ENCODE data around the gene SRGAP2C.
"Not testable (repeated sequence)": the region's sequence is repeated elsewhere in the genome, so short reads cannot be mapped to it uniquely, and the experiment has no call there.

The SRGAP2C gene

GRCh38 chr1:121332599-121333562 lies 148.1 kb downstream of the SRGAP2C start:
- DNase-seq (ENCODE audit: low read depth in 2 of 2): not testable (repeated sequence)

GRCh38 chr1:121337958-121338357 lies 153.2 kb downstream of the SRGAP2C start:
- DNase-seq (ENCODE audit: low read depth in 2 of 2): not testable (repeated sequence)

- DNase-seq (ENCODE audit: low read depth in 2 of 2): not testable (repeated sequence)
These were observed 154.8 kb downstream of the SRGAP2C start for GRCh38 chr1:121339611-121340010.

GRCh38 chr1:121343311-121343906 lies 158.6 kb downstream of the SRGAP2C start:
- DNase-seq (ENCODE audit: low read depth in 2 of 2): not testable (repeated sequence)

- DNase-seq (ENCODE audit: low read depth in 2 of 2): not testable (repeated sequence)
These were observed 159.6 kb downstream of the SRGAP2C start for GRCh38 chr1:121344355-121344754.

- not testable (repeated sequence) for DNase-seq (ENCODE audit: low read depth in 2 of 2)
These were observed 161.9 kb downstream of the SRGAP2C start for GRCh38 chr1:121346654-121347053.

GRCh38 chr1:121347476-121347875 lies 162.7 kb downstream of the SRGAP2C start:
- DNase-seq (ENCODE audit: low read depth in 2 of 2): not testable (repeated sequence)

GRCh38 chr1:121348115-121348514 lies 163.3 kb downstream of the SRGAP2C start:
- not testable (repeated sequence) for DNase-seq (ENCODE audit: low read depth in 2 of 2)

- DNase-seq (ENCODE audit: low read depth in 2 of 2): not testable (repeated sequence)
These were observed 164.7 kb downstream of the SRGAP2C start for GRCh38 chr1:121349332-121349967.

- not testable (repeated sequence) for DNase-seq (ENCODE audit: low read depth in 2 of 2)
These were observed 171.1 kb downstream of the SRGAP2C start for GRCh38 chr1:121355711-121356420.

GRCh38 chr1:121356819-121357218 lies 172.0 kb downstream of the SRGAP2C start:
- DNase-seq (ENCODE audit: low read depth in 2 of 2): not testable (repeated sequence)

GRCh38 chr1:121360531-121360930 lies 175.8 kb downstream of the SRGAP2C start:
- not testable (repeated sequence) for DNase-seq (ENCODE audit: low read depth in 2 of 2)

- not testable (repeated sequence) for DNase-seq (ENCODE audit: low read depth in 2 of 2)
These were observed 176.9 kb downstream of the SRGAP2C start for GRCh38 chr1:121361451-121362233.

- not testable (repeated sequence) for DNase-seq (ENCODE audit: low read depth in 2 of 2)
These were observed 177.6 kb downstream of the SRGAP2C start for GRCh38 chr1:121362234-121362883.

- not testable (repeated sequence) for DNase-seq (ENCODE audit: low read depth in 2 of 2)
These were observed 180.5 kb downstream of the SRGAP2C start for GRCh38 chr1:121365316-121365715.

- not testable (repeated sequence) for DNase-seq (ENCODE audit: low read depth in 2 of 2)
These were observed 180.9 kb downstream of the SRGAP2C start for GRCh38 chr1:121365723-121366122.

- not testable (repeated sequence) for DNase-seq (ENCODE audit: low read depth in 2 of 2)
These were observed 181.4 kb downstream of the SRGAP2C start for GRCh38 chr1:121366171-121366570.

- DNase-seq (ENCODE audit: low read depth in 2 of 2): not testable (repeated sequence)
These were observed 184.1 kb downstream of the SRGAP2C start for GRCh38 chr1:121368910-121369309.

- not testable (repeated sequence) for DNase-seq (ENCODE audit: low read depth in 2 of 2)
These were observed 185.2 kb downstream of the SRGAP2C start for GRCh38 chr1:121369959-121370358.

- DNase-seq (ENCODE audit: low read depth in 2 of 2): not testable (repeated sequence)
These were observed 190.1 kb downstream of the SRGAP2C start for GRCh38 chr1:121374851-121375367.

Data from stimulated activated CD4-positive, alpha-beta T cell treated with anti-CD3 and anti-CD28 coated beads, Interleukin-1b, Interleukin-23, amount 100 ng/mL, for 1 hour (primary cell).